GM23248 (cell line): ENCODE data around the gene CFAP54. TPM values are rescaled to one million over a fixed set of nuclear protein-coding genes. Genes with fewer than 3 reads are reported as not detected.

Experiments
- DNase-seq: peaks from one replicate; pipeline ENCODE4 v3.0.0-alpha.2; 2015
- H2AFZ ChIP-seq: fragments of 200-600 bp; sonication (generic); 2 replicates; pipeline ENCODE4 v1.6.1; 2016; ENCODE audit warnings: antibody characterized with exemption
- H3F3A ChIP-seq: fragments of 200-600 bp; sonication (generic); 2 replicates; pipeline ENCODE4 v1.6.1; 2016; ENCODE audit warnings: mild to moderate bottlenecking, antibody characterized with exemption, mixed run types; ENCODE audit not compliant: insufficient read depth
- H3K27ac ChIP-seq: fragments of 200-600 bp; sonication (generic); 2 replicates; pipeline ENCODE4 v1.5.1; 2016; ENCODE audit warnings: mild to moderate bottlenecking
- H3K27me3 ChIP-seq: fragments of 200-600 bp; sonication (generic); replicated peaks from 2 replicates; pipeline ENCODE4 v1.6.1; 2016; ENCODE audit warnings: mild to moderate bottlenecking; ENCODE audit not compliant: insufficient read depth
- H3K36me3 ChIP-seq: fragments of 200-600 bp; sonication (generic); 2 replicates; pipeline ENCODE4 v1.6.1; 2016; ENCODE audit warnings: low read depth, mild to moderate bottlenecking
- H3K4me1 ChIP-seq: fragments of 200-600 bp; sonication (generic); 2 replicates; pipeline ENCODE4 v1.6.1; 2016; ENCODE audit warnings: mild to moderate bottlenecking; ENCODE audit not compliant: insufficient read depth
- H3K4me2 ChIP-seq: fragments of 200-600 bp; sonication (generic); one replicate; pipeline ENCODE4 v1.6.1; 2016; ENCODE audit warnings: mild to moderate bottlenecking; ENCODE audit not compliant: unreplicated experiment
- H3K4me3 ChIP-seq: fragments of 200-600 bp; sonication (generic); 2 replicates; pipeline ENCODE4 v1.5.1; 2016; ENCODE audit warnings: mild to moderate bottlenecking
- H3K79me2 ChIP-seq: fragments of 200-600 bp; sonication (generic); 2 replicates; pipeline ENCODE4 v1.6.1; 2016; ENCODE audit warnings: mild to moderate bottlenecking; ENCODE audit not compliant: insufficient read depth
- H3K9ac ChIP-seq: fragments of 200-600 bp; sonication (generic); 2 replicates; pipeline ENCODE4 v1.6.1; 2016; ENCODE audit warnings: mild to moderate bottlenecking
- H3K9me2 ChIP-seq: fragments of 200-600 bp; sonication (generic); 2 replicates; pipeline ENCODE4 v1.6.1; 2016; ENCODE audit warnings: mixed run types, mild to moderate bottlenecking, moderate library complexity; ENCODE audit not compliant: insufficient read depth
- H3K9me3 ChIP-seq: fragments of 200-600 bp; sonication (generic); one replicate; pipeline ENCODE4 v1.6.1; 2017; ENCODE audit warnings: low read depth
- H4K20me1 ChIP-seq: fragments of 200-600 bp; sonication (generic); 2 replicates; pipeline ENCODE4 v1.6.0; 2016; ENCODE audit not compliant: insufficient read depth
- EZH2 ChIP-seq: fragments of 200-600 bp; sonication (generic); IDR thresholded peaks from 2 replicates; pipeline ENCODE4 v1.6.1; 2018; ENCODE audit warnings: antibody characterized with exemption, mild to moderate bottlenecking; ENCODE audit not compliant: insufficient read depth, poor library complexity, severe bottlenecking
- EZH2phosphoT487 ChIP-seq: fragments of 200-600 bp; sonication (generic); IDR thresholded peaks from 2 replicates; pipeline ENCODE4 v1.6.1; 2018; ENCODE audit warnings: antibody characterized with exemption, moderate library complexity, mild to moderate bottlenecking, low read depth; ENCODE audit not compliant: insufficient read depth
- WGBS, 2 experiments: methylation state at CpG; one replicate each; pipeline ENCODE4 v1.1.6; 2015 to 2017; ENCODE audit warnings: low lambda C conversion rate in 2 of 2, low coverage in 1 of 2; ENCODE audit errors: missing lambda C conversion rate in 2 of 2; 5-methylcytosine and 5-hydroxymethylcytosine counted together
- in situ Hi-C: fragments of 300-500 bp; cut with MboI; formaldehyde crosslinking; loops from 2 replicates; pipeline ENCODE4 v1.15.0; 2020
- polyA plus RNA-seq: library from polyadenylated mRNA; unstranded; fragments of >200 nt; fragmentation: Nextera tagmentation; extraction: Ambion mirVana; gene quantifications from 2 replicates; pipeline ENCODE4 v1.2.1, GENCODE V29; 2016
- total RNA-seq: library from RNA; depleted of rRNA; stranded (reverse); fragments of >200 nt; shearing (Covaris generic); gene quantifications from 2 replicates; pipeline ENCODE4 v1.2.3, GENCODE V29; 2014

Gene CFAP54
- total and polyA plus RNA-seq, 2 experiments from 2014 or later = 0.32 to 1.2 TPM

DNA sequence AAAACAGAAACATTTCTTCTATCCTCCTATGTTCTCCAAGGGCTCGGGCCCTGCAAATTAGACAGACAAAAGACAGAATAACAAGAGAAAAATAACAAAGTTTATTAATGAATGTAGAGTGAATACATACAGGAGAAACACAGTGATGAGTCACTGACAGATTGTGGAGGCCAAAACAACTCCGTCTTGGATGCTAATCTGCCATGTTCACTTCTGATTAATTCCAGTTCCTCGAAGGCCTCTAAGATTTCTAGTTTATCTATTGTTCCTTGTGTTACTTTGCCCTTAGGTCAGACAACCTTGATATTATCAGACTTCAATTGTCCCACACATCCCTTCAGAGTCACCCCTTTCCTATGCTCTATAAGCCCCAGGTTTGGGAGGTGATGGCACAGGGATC is 390.8 kb downstream of the CFAP54 start:
- Histone ChIP-seq H3K9ac (no peak overlapping the region), H3K9me3 (no peaks in the 10 kb centered on the region), H3K9me2 (no peaks in the 10 kb centered on the region), H3K27me3 (no peaks in the 10 kb centered on the region), H3K4me3 (no peak overlapping the region), H3K79me2 (no peaks in the 10 kb centered on the region), H3K36me3 (no peaks in the 10 kb centered on the region), H3K27ac (no peak overlapping the region), H3K4me1 (peaks cover 55% of the 10 kb centered on the region), H3K4me2 (no peak overlapping the region), H4K20me1 (no peaks in the 10 kb centered on the region), H2AFZ (no peak overlapping the region), H3F3A (peaks cover 25% of the 10 kb centered on the region)
- DNase-seq = no peak
- in situ Hi-C loops = no loop called here
- TF ChIP-seq EZH2 (no peak), EZH2phosphoT487 (no peak)
- WGBS, 2 experiments = 54 to 72% methylated on average over 3 of the region's 3 CpGs

DNA sequence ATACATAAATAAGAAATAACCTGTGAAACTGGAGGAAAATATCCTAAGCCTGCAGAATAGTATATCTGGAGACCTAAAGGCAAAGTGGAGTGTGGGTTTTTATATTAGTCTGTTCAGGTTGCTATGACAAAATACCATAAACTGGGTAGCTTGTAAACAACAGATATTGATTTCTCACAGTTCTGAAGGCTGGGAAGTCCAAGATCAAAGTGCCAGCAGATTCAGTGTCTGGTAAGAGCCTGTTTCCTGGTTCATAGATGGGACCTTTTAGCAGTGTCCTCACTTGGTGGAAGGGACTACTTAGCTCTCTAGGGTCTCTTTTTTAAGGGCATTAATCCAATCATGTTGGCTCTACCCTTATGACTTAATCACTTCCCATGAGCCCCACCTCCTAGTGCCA is 392.2 kb downstream of the CFAP54 start:
- H3K9me3 ChIP-seq = no peaks in the 10 kb centered on the region
- no peak overlapping the region for H3K9ac ChIP-seq
- no peak overlapping the region for H3K4me2 ChIP-seq
- H3K79me2 ChIP-seq = no peaks in the 10 kb centered on the region
- H3K27me3 ChIP-seq = no peaks in the 10 kb centered on the region
- H3K4me1 ChIP-seq = peaks cover 46% of the 10 kb centered on the region
- no peak overlapping the region for H3K27ac ChIP-seq
- DNase-seq = no peak
- no peak overlapping the region for H3K4me3 ChIP-seq
- no peak for TF ChIP-seq EZH2phosphoT487
- TF ChIP-seq EZH2 = no peak
- no peak overlapping the region for H2AFZ ChIP-seq
- H4K20me1 ChIP-seq = no peaks in the 10 kb centered on the region
- in situ Hi-C loops = no loop called here
- H3K9me2 ChIP-seq = no peaks in the 10 kb centered on the region
- peaks cover 25% of the 10 kb centered on the region for H3F3A ChIP-seq
- H3K36me3 ChIP-seq = no peaks in the 10 kb centered on the region

DNA sequence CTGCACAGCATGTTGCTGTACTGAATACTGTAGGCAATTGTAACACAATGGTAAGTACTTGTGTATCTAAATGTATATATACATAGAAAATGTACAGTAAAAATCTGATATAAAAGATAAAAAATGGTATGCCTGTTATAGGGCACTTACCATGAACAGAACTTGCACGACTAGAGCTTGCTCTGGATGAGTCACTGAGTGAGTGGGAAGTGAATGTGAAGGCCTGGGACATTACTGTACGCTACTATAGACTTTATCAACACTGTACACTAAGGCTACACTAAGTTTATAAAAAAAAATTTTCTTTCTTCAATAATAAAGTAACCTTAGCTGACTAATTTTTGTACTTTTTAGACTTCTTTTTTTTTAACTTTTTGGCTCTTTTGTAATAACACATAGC is 393.5 kb downstream of the CFAP54 start:
- peak overlapping the region; percentile 65 for H3K27ac ChIP-seq

DNA sequence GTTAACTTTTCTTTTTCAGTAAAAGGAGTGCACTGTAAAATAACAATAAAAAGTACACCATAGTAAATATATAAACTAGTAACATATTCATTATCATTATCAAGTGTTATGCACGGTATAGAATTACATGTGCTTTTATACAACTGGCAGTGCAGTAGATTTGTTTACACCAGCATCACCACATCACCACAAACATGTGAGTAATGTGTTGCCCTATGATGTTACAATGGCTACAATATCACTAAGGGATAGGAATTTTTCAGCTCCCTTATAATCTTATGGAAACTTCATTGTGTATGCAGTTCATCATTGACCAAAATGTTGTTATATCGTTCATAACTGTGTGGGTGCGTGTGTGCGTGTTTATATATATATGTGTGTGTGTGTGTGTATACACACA is 394.2 kb downstream of the CFAP54 start:
- Histone ChIP-seq H3K4me2 (peak overlapping the region; percentile 83), H3K9me2 (no peaks in the 10 kb centered on the region), H4K20me1 (no peaks in the 10 kb centered on the region), H3K79me2 (no peaks in the 10 kb centered on the region), H3K27me3 (no peaks in the 10 kb centered on the region), H3K4me1 (peaks cover 29% of the 10 kb centered on the region), H3K4me3 (no peak overlapping the region), H3K27ac (peak overlapping the region; percentile 65), H3K9me3 (no peaks in the 10 kb centered on the region), H3K36me3 (no peaks in the 10 kb centered on the region), H3F3A (peaks cover 19% of the 10 kb centered on the region), H2AFZ (no peak overlapping the region), H3K9ac (peak overlapping the region; percentile 28)
- peak; percentile 35 for DNase-seq
- TF ChIP-seq EZH2 = no peak
- no peak for TF ChIP-seq EZH2phosphoT487
- in situ Hi-C loops = no loop called here
- WGBS, 2 experiments = 95 to 97% methylated on average over 4 of the region's 4 CpGs

More for the DNA sequence above, 393.5 kb downstream of the CFAP54 start:
- TF ChIP-seq EZH2phosphoT487 = no peak
- no peak for TF ChIP-seq EZH2
- in situ Hi-C loops = no loop called here
- H2AFZ ChIP-seq = no peak overlapping the region
- no peaks in the 10 kb centered on the region for H4K20me1 ChIP-seq
- no peaks in the 10 kb centered on the region for H3K79me2 ChIP-seq
- no peaks in the 10 kb centered on the region for H3K36me3 ChIP-seq
- H3K27me3 ChIP-seq = no peaks in the 10 kb centered on the region
- H3K9ac ChIP-seq = peak overlapping the region; percentile 28
- H3K4me2 ChIP-seq = peak overlapping the region; percentile 83
- WGBS, 2 experiments = 2 to 4% methylated on average over 2 of the region's 2 CpGs
- DNase-seq = peak; percentile 91
- no peaks in the 10 kb centered on the region for H3K9me3 ChIP-seq
- no peak overlapping the region for H3K4me3 ChIP-seq
- H3K9me2 ChIP-seq = no peaks in the 10 kb centered on the region
- peaks cover 35% of the 10 kb centered on the region for H3K4me1 ChIP-seq
- H3F3A ChIP-seq = peaks cover 25% of the 10 kb centered on the region
